Activated CD4-positive, alpha-beta T cell treated with anti-CD3 and anti-CD28 coated beads for 36 hours (primary cell): ENCODE measurements around the gene OR2C1. TPM values are rescaled to one million over a fixed set of nuclear protein-coding genes. Genes with fewer than 3 reads are reported as not detected.

ENCODE experiments used
- ATAC-seq: fragments of 200-7000 bp; cut with Tn5 transposase; one replicate; pipeline ENCODE4 v1.10.0; 2021; ENCODE audit warnings: mild to moderate bottlenecking, moderate library complexity
- CTCF ChIA-PET: fragments of 350-600 bp; sonication (Branson Sonifier 250); formaldehyde crosslinking; loops from one replicate; lab custom pipeline; 2021; ENCODE audit warnings: antibody characterized with exemption; lab: Charles Lee
- POLR2A ChIA-PET: fragments of 350-600 bp; sonication (Branson Sonifier 250); formaldehyde crosslinking; loops from one replicate; lab custom pipeline; 2021; ENCODE audit warnings: antibody characterized with exemption, inconsistent platforms; lab: Charles Lee
- DNase-seq: peaks from one replicate; pipeline ENCODE4 v3.0.0-alpha.2; 2020
- H3K27ac Mint-ChIP-seq: one replicate; pipeline ENCODE4 v1.8.0; 2021; ENCODE audit warnings: mixed read lengths
- H3K27me3 Mint-ChIP-seq: one replicate; pipeline ENCODE4 v1.8.0; 2021; ENCODE audit warnings: mixed read lengths
- H3K36me3 Mint-ChIP-seq: one replicate; pipeline ENCODE4 v1.8.0; 2021; ENCODE audit warnings: low read depth, mixed read lengths
- H3K4me1 Mint-ChIP-seq: one replicate; pipeline ENCODE4 v1.8.0; 2021; ENCODE audit warnings: mixed read lengths
- H3K4me3 Mint-ChIP-seq: one replicate; pipeline ENCODE4 v1.8.0; 2021; ENCODE audit warnings: mild to moderate bottlenecking, moderate library complexity, mixed read lengths
- H3K9me3 Mint-ChIP-seq: one replicate; pipeline ENCODE4 v1.8.0; 2021; ENCODE audit warnings: low read depth, mixed read lengths
- intact Hi-C, 2 experiments: fragments of 100-400 bp; cut with DNase I in 1 of 2; cut with micrococcal nuclease in 1 of 2; formaldehyde crosslinking; loops; one replicate each; pipeline versions ENCODE4 v1.14.2 to v1.15.1; 2022 to 2024; cut with DNase I, micrococcal nuclease
- total RNA-seq, 2 experiments: library from RNA; stranded (reverse); gene quantifications; one replicate each; pipeline ENCODE4 v1.2.3, GENCODE V29; 2021

OR2C1 gene
- total RNA-seq, 2 experiments from 2014 or later, result not detected

DNA sequence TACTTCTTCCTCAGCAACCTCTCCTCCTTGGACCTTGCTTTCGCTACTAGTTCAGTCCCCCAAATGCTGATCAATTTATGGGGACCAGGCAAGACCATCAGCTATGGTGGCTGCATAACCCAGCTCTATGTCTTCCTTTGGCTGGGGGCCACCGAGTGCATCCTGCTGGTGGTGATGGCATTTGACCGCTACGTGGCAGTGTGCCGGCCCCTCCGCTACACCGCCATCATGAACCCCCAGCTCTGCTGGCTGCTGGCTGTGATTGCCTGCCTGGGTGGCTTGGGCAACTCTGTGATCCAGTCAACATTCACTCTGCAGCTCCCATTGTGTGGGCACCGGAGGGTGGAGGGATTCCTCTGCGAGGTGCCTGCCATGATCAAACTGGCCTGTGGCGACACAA, 429 bp downstream of the OR2C1 start:
- ATAC-seq, result no peak
- intact Hi-C loops, result no loop called here
- CTCF ChIA-PET, result interaction anchor here (1.9 kb wide), 1 partner anchor 44 kb away, joined by 4 read pairs; no protein-coding TSS in a partner anchor
- Mint-ChIP-seq H3K9me3 (peaks cover 8% of the 10 kb centered on the region), H3K4me3 (no peak overlapping the region), H3K27me3 (peaks cover 9% of the 10 kb centered on the region), H3K36me3 (peaks cover 2% of the 10 kb centered on the region), H3K4me1 (peaks cover 3% of the 10 kb centered on the region), H3K27ac (no peak overlapping the region)
- DNase-seq, result no peak
- POLR2A ChIA-PET, result no interaction called here

DNA sequence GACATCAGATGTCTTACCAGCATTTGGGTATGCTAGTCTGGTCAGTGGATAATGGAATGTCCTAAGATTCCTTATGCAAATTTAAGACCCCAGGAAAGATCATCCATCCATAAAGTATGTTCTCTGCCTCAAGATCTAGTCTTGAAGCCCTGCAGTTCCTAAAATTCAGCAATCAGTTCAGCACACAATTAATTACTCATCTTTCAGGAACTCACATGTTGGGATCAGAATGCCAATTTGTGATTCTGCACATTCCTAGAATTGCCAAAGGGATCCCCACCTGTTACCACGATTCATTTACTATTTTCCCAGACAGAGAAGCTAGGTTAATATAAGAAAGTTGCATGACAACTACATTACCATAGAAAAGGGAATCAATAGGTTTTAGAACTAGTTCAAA, 3.2 kb downstream of the OR2C1 start:
- DNase-seq, result no peak
- Mint-ChIP-seq H3K4me3 (no peak overlapping the region), H3K4me1 (no peaks in the 10 kb centered on the region), H3K27me3 (peaks cover 12% of the 10 kb centered on the region), H3K27ac (no peak overlapping the region), H3K36me3 (peaks cover 2% of the 10 kb centered on the region), H3K9me3 (peaks cover 7% of the 10 kb centered on the region)
- intact Hi-C loops, result no loop called here
- no peak for ATAC-seq
- ChIA-PET CTCF (interaction anchor here (0.8 kb wide), 1 partner anchor 144 kb away, joined by 3 read pairs; no protein-coding TSS in a partner anchor), POLR2A (no interaction called here)

DNA sequence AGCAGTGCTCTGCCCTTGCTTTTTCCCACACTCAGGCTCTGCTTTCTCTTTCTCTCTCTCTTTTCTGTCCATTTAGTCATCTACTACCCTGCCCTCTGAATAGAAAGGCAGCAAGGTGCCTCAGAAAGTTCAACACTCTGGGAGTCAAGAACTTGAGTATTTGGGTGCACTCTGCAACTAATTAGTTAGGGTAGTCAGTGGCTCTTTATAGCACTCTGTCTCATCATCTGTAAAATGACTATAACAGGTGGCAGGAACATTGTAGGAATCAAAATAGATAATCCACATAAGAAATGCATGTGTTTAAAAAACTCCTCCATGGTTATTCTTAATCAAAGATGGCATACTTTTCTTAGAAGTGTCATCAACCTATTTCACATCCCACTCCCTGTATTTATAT, 7.2 kb downstream of the OR2C1 start:
- H3K27ac Mint-ChIP-seq, result no peak overlapping the region
- peaks cover 8% of the 10 kb centered on the region for H3K4me1 Mint-ChIP-seq
- no peak for DNase-seq
- H3K27me3 Mint-ChIP-seq, result peaks cover 8% of the 10 kb centered on the region
- intact Hi-C loops, result loop anchor here in 1 of 2 experiments (10.0 kb wide), 1 partner anchor 148 kb away; no protein-coding TSS in a partner anchor
- no peak overlapping the region for H3K4me3 Mint-ChIP-seq
- ATAC-seq, result no peak
- H3K9me3 Mint-ChIP-seq, result peaks cover 15% of the 10 kb centered on the region
- ChIA-PET POLR2A (no interaction called here), CTCF (no interaction called here)
- peaks cover 16% of the 10 kb centered on the region for H3K36me3 Mint-ChIP-seq

DNA sequence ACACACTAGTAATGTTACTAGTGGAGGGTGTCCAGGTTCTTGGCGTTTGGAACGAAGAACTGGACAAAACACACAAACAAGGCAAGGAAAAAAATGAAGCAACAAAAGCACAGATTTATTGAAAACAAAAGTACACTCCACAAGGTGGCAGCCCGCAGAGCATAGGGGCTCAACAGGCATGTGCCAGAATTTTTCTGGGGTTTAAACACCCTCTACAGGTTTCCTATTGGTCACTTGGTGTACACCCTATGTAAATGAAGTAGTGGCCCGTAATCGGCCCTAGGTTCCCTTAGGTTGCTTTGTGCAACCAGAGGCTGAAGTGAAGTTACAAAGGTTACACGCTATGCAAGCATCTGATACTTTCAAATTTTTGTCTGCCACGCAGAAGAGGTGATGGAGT, 8.1 kb downstream of the OR2C1 start:
- peak overlapping the region; percentile 47 for H3K27ac Mint-ChIP-seq
- H3K9me3 Mint-ChIP-seq, result peaks cover 15% of the 10 kb centered on the region
- POLR2A ChIA-PET, result no interaction called here
- intact Hi-C loops, result loop anchor here in 1 of 2 experiments (10.0 kb wide), 1 partner anchor 149 kb away; no protein-coding TSS in a partner anchor
- peaks cover 8% of the 10 kb centered on the region for H3K27me3 Mint-ChIP-seq
- peaks cover 16% of the 10 kb centered on the region for H3K36me3 Mint-ChIP-seq
- ATAC-seq (no peak), DNase-seq (peak; percentile 9)
- H3K4me3 Mint-ChIP-seq, result peak overlapping the region; percentile 46
- peaks cover 8% of the 10 kb centered on the region for H3K4me1 Mint-ChIP-seq
- CTCF ChIA-PET, result no interaction called here

DNA sequence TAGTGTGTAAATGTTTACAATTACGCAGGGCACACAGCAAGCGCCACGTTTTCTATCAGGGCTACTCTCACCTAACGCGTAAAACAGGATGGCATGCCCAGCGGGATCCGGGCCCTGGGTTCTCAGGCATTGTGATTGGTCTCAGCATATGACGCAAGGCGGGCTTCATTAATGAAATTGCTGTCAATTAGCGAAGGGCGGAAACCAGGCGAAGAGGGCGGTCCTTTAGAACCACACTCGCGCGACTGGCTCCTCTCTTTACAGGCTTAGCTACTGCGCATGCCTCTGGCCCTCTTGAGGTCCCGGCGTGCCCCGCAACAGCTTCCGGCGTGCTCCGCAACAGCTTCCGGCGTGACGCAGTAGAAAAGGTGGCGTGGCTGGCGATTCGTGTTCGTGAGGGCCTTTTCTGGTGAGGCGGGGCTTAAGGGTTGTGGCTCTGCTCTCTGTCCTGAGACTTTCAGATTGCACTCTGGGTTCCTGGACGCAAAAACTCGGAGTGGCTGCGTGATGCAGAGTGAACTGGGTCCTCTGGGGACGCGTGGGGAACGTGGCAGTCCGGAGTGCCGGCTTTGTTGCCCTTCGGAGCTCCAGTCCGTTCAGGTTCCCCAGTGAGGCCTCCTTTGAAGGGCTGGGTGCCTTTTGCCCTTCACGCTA, 9.2 kb downstream of the OR2C1 start:
- CTCF ChIA-PET, result interaction anchor here (0.9 kb wide), 1 partner anchor 98 kb away, joined by 3 read pairs; no protein-coding TSS in a partner anchor
- H3K4me3 Mint-ChIP-seq, result peak overlapping the region; percentile 76
- POLR2A ChIA-PET, result interaction anchor here (0.6 to 0.9 kb wide), 2 partner anchors 81 to 231 kb away, joined by 3 read pairs; no protein-coding TSS in a partner anchor
- peaks cover 12% of the 10 kb centered on the region for H3K9me3 Mint-ChIP-seq
- DNase-seq (peak; percentile 94), ATAC-seq (peak; percentile 98)
- peaks cover 6% of the 10 kb centered on the region for H3K27me3 Mint-ChIP-seq
- peaks cover 14% of the 10 kb centered on the region for H3K36me3 Mint-ChIP-seq
- intact Hi-C loops, result loop anchor here (1.0 to 10.0 kb wide), 9 partner anchors 36 to 246 kb away; partner anchors contain the start of genes NAA60 (in 1 of the 2), SLX4 (in 1 of the 2), TIGD7 (in 1 of the 2) and ZNF174 (in 1 of the 2)
- H3K27ac Mint-ChIP-seq, result peak overlapping the region; percentile 91
- peaks cover 8% of the 10 kb centered on the region for H3K4me1 Mint-ChIP-seq

DNA sequence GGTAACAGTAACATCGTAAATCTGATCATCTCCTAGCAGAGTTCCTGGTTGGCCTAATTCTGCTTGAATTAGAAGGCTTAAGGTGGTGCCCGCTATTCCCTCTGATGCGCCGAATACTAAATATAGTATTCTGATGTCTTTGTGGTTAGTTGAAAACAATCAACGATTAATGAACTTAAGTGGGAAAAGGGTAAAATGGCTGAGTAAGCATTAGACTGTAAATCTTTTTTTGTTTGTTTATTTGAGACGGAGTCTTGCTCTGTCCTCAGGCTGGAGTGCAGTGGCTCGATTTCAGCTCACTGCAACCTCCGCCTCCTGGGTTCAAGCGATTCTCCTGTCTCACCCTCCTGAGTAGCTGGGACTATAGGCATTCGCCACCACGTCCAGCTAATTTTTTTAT, 13.4 kb downstream of the OR2C1 start:
- Mint-ChIP-seq H3K4me3 (no peak overlapping the region), H3K27ac (no peak overlapping the region), H3K27me3 (no peaks in the 10 kb centered on the region), H3K36me3 (peaks cover 25% of the 10 kb centered on the region), H3K9me3 (peaks cover 19% of the 10 kb centered on the region), H3K4me1 (peaks cover 8% of the 10 kb centered on the region)
- DNase-seq (no peak), ATAC-seq (no peak)
- CTCF ChIA-PET, result no interaction called here
- POLR2A ChIA-PET, result no interaction called here
- intact Hi-C loops, result loop anchor here (5.0 to 10.0 kb wide), 3 partner anchors 73 to 154 kb away; partner anchors contain the start of genes NAA60 (in 1 of the 2) and ZNF597 (in 1 of the 2)

DNA sequence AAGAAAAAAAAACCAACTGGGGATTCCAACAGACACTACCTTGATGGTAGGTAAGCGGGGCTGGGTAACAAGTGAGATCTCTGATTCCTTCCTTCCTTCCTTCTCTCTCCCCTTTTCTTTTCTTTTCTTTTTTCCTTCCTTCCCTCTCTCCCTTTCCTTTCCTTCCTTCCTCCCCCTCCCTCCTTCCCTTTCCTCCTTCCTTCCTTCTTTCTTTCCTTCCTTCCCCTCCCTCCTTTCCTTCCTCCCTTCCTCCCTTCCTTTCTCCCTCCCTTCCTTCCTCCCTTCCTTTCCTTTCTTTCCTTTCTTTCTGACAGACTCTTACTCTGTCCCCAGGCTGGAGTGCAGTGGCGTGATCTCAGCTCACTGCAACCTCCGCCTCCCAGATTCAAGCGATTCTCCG, 20.0 kb downstream of the OR2C1 start:
- H3K4me1 Mint-ChIP-seq, result no peaks in the 10 kb centered on the region
- ChIA-PET POLR2A (no interaction called here), CTCF (no interaction called here)
- ATAC-seq (no peak), DNase-seq (no peak)
- H3K36me3 Mint-ChIP-seq, result peaks cover 43% of the 10 kb centered on the region
- H3K27me3 Mint-ChIP-seq, result no peaks in the 10 kb centered on the region
- intact Hi-C loops, result no loop called here
- no peak overlapping the region for H3K27ac Mint-ChIP-seq
- H3K4me3 Mint-ChIP-seq, result no peak overlapping the region
- peaks cover 51% of the 10 kb centered on the region for H3K9me3 Mint-ChIP-seq

DNA sequence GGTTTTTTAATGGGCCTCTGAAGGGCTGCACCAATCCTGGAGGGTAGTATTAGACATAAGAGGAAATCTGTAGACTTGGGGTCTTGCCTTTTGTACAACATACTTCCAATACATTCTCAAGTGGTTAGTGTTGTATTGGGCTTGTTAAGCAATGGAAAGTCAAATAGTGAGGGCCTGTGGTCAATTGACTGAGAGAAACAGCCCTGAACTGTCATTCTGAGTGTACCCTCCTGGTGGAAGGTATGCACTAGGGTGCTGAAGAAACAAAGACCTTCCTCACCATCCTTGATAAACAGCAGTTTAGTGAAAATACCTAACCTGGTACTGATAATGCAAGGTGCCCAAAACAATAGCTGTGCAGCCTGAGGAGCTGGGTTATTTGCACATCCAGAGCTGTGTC, 22.2 kb downstream of the OR2C1 start:
- Mint-ChIP-seq H3K27me3 (no peaks in the 10 kb centered on the region), H3K36me3 (peaks cover 62% of the 10 kb centered on the region), H3K4me3 (no peak overlapping the region), H3K4me1 (no peaks in the 10 kb centered on the region), H3K27ac (no peak overlapping the region), H3K9me3 (peaks cover 68% of the 10 kb centered on the region)
- no peak for DNase-seq
- intact Hi-C loops, result no loop called here
- ChIA-PET CTCF (no interaction called here), POLR2A (no interaction called here)
- no peak for ATAC-seq

DNA sequence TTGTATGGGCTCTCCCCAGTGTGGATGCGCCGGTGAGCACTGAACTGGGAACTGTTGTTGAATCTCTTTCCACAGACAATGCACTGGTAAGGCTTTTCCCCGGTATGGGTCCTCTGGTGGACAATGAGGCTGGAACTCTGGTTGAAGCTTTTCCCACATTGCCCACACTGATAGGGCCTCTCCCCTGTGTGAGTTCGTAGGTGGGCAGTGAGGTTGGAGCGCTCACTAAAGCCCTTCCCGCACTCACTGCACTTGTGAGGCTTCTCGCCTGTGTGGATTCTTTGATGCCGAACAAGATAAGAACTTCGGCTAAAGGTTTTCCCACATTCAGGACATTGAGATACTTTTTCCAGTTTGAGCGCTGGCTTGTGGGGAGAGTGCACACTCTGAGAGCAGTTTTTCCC, 27.4 kb downstream of the OR2C1 start:
- intact Hi-C loops, result loop anchor here (2.0 to 5.0 kb wide), 3 partner anchors 26 to 76 kb away; partner anchors contain the start of genes TIGD7 (in 1 of the 2) and ZNF75A (in 1 of the 2)
- H3K36me3 Mint-ChIP-seq, result peaks cover 83% of the 10 kb centered on the region
- no peaks in the 10 kb centered on the region for H3K27me3 Mint-ChIP-seq
- ATAC-seq (no peak), DNase-seq (no peak)
- H3K9me3 Mint-ChIP-seq, result peaks cover 72% of the 10 kb centered on the region
- CTCF ChIA-PET, result interaction anchor here (0.7 kb wide), 1 partner anchor 97 kb away, joined by 3 read pairs; no protein-coding TSS in a partner anchor
- no peaks in the 10 kb centered on the region for H3K4me1 Mint-ChIP-seq
- no peak overlapping the region for H3K4me3 Mint-ChIP-seq
- H3K27ac Mint-ChIP-seq, result no peak overlapping the region
- POLR2A ChIA-PET, result no interaction called here

DNA sequence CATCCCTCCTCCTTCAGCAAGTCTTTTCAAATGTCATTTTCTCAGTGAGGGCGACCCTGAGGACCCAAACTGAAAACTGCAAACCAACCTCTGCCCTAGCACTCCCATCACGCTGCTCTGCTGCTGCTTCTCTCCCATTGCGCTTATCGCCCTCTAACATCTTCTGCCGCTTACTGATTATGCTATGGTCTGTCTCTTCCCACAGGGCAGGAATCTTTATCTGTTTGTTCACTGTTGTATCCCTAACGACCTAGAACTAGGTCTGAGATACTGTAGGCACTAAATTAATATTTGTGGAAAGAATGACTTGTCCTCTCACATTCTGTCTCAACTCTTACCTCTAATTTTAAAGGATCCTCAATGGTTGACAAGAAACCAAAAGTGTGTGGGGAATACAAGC, 32.6 kb downstream of the OR2C1 start:
- no peak overlapping the region for H3K27ac Mint-ChIP-seq
- DNase-seq (no peak), ATAC-seq (no peak)
- no peaks in the 10 kb centered on the region for H3K4me1 Mint-ChIP-seq
- ChIA-PET CTCF (no interaction called here), POLR2A (no interaction called here)
- H3K27me3 Mint-ChIP-seq, result no peaks in the 10 kb centered on the region
- peaks cover 57% of the 10 kb centered on the region for H3K9me3 Mint-ChIP-seq
- peaks cover 91% of the 10 kb centered on the region for H3K36me3 Mint-ChIP-seq
- intact Hi-C loops, result no loop called here
- no peak overlapping the region for H3K4me3 Mint-ChIP-seq

DNA sequence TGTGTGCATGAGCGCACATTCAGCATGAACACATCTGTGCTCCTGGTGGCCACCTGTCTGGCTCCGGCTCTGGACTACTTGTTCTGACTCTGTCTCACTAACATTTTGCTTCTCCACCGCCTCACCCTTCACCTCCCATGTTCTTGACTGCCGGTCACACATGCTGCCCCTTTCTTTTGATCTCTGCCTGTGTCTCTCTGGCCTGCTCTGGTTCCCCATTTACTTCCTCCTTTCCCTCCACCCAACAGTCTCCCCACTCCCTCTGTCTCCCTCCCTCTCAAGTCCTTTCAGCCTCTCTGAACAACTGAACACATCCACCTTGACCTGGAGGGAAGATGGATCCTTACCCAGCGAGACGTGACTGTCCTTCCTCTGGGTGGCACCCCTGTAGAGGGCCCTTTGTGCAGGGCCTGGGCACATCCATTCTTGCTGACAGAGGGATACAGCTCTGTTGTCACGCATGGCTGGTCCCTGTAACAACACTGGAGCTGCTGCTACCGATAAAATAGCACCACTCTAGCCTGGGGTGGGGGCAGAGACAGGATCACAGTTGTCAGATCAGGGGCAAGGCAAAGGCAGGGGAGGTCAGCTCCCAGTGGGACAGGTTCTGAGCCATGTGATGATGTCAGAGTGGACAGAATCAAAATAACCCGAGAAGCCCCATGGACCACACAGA, 34.1 kb downstream of the OR2C1 start:
- POLR2A ChIA-PET, result no interaction called here
- CTCF ChIA-PET, result no interaction called here
- no peak for DNase-seq
- intact Hi-C loops, result no loop called here
- H3K27ac Mint-ChIP-seq, result no peak overlapping the region
- ATAC-seq, result no peak
- H3K9me3 Mint-ChIP-seq, result peaks cover 53% of the 10 kb centered on the region
- peaks cover 3% of the 10 kb centered on the region for H3K4me1 Mint-ChIP-seq
- no peak overlapping the region for H3K4me3 Mint-ChIP-seq
- no peaks in the 10 kb centered on the region for H3K27me3 Mint-ChIP-seq
- H3K36me3 Mint-ChIP-seq, result peaks cover 91% of the 10 kb centered on the region
